Fibroblast of skin of back (primary cell): ENCODE measurements around the gene ZIM2.
A peak's percentile ranks its signal among the peaks of the same experiment; 100 is the strongest.

Experiments used
- DNase-seq: peaks from one replicate; pipeline ENCODE4 v3.0.0-alpha.2; 2013

The ZIM2 gene

DNA sequence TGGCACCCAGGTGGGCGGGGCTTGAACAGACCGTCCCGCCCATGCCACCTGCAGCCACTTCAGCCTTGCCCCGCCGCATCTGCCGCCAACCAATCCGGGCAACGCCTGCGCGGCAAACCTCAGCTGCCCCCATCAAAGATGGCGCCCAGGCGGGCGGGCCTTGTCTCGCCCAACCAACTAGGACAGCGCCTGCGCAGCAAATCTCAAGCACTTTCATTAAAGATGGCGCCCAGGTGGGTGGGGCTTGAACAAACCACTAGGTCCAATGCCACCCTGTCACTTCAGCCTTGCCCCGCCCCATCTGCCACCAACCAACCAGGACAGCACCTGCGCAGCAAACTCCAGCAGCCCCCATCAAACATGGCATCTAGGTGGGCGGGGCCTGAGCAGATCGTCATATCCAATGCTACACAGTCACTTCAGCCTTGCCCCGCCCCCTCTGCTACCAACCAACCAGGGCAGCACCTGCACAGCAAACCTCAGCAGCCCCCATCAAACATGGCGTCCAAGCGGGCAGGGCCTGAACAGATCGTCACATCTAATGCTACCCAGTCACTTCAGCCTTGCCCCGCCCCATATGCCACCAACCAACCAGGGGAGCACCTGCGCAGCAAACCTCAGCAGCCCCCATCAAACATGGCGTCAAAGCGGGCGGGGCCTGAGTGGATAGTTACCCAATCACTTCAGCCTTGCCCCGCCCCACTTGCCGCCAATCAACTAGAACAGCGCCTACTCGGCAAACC is 1.4 kb downstream of the ZIM2 start:
- peak; percentile 93 for DNase-seq

DNA sequence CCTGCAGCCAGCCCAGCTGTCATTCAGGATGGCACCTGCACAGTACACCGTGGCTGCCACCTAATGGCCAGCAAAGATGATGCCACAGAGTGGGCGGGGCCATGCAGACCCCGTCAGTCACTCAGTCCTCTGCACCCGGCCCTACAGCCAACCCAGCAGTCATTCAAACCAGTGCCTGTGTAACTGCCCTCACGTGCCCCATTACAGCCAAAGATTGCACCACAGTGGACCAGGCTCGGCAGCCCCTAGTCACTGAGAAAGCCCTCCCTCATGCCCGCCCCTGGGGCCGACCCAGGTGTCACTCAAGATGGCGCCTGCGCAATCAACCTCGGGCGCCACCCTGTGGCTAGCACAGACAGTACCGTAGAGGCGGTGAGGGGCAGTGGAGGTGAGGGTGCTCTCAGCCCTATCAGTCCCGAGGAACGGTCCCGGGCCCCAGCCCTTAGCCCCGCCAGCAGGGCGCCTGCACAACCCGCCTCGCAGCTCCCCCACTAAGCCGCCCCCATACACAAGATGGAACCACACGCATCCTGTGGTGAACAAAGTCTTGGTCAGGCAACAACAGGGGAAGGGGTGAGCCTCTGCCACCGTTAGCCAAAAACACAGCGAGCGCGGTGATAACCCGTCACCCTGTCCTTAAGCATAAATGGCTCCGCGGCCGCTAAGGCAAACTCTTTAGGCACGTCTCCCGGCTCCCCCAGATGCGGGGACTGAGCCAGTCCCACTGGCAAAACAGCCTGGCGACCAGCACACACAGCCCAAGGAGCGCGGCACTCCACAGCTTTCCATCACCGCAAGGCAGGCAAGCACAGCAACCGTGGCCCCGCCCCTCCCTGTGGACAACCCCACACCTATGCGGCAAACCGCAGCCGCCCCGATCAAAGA is 2.3 kb downstream of the ZIM2 start:
- peak; percentile 60 for DNase-seq

DNA sequence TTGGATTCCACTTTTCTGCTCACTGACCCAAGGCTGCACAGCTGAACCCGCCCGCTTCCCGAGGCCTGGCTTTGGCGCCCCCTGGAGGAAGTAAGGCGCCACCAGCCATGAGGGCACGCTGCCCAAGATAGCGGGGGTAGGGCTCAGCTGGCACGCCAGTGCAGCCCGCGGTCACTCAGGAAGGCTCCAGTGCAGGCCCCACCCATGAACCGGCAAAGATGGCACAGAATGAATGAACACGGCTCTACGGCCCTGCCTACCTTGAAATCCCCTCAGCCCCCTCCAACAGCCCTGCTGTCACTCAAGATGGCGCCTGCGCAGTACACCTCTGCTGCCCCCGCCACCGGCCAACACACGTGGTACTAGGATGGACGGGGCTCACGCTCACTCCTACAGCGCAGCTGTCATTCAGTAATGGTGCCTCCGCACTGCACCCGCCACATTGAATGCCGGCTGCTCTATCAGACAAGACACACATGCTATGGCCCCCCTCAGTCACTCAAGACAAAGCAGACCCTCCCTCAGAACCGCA is 3.0 kb downstream of the ZIM2 start:
- DNase-seq: peak; percentile 52

DNA sequence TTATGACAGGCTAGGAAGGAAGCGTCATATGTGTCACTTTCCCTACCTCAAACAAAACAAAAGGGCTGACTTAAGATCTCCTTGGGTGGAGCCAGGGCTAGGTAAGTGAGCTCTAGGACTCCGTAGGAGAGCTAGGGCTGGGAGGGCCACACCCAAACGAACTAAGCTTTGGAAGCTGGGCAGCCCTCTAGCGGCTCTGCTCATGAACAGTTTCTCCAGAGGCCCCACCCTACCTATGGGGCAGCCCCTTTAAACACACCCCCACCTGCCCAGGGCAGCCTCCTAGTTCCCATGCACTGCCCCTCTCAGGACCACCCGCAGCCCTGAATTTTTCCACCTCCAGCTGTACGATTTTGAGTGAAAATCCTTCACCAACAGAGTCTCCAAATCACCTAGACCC is 3.5 kb downstream of the ZIM2 start:
- DNase-seq: no peak

DNA sequence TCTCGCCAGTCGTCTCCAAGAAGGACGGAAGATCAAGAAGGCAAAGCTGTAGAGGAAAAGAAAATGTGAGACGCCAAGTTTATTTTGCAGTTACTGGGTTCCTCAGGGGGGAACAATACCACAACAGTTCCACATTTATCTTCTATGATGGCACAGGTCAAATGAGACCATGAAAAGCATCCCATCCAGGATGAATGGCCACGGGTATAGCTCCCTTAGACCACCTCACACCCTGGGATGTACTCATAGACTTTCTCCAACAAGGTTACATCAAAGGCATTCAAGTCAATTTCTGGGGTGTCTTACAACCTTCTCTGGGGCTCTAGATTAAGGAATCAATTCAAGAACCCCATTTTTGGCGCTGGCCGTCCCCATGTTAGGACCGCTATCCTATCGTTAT is 4.5 kb downstream of the ZIM2 start:
- no peak for DNase-seq

DNA sequence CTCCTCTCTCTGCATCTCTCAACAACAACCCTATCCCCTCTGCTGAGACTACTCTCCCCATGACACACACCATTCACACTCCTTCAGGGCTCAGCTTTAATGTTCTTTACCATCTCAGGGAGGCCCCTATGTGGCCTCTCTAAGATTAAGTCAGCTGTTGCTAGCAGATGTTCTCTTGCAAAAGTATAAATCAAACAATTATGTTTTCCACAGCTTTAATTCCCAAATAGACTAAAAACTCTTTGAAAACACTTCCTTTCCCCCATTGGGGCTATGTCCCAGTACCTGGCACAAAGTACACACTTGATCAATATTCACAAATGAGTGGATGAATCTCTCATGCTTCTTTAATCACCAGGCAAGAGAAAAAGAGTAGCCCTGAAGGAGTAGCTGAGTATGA is 5.1 kb downstream of the ZIM2 start:
- DNase-seq: no peak

DNA sequence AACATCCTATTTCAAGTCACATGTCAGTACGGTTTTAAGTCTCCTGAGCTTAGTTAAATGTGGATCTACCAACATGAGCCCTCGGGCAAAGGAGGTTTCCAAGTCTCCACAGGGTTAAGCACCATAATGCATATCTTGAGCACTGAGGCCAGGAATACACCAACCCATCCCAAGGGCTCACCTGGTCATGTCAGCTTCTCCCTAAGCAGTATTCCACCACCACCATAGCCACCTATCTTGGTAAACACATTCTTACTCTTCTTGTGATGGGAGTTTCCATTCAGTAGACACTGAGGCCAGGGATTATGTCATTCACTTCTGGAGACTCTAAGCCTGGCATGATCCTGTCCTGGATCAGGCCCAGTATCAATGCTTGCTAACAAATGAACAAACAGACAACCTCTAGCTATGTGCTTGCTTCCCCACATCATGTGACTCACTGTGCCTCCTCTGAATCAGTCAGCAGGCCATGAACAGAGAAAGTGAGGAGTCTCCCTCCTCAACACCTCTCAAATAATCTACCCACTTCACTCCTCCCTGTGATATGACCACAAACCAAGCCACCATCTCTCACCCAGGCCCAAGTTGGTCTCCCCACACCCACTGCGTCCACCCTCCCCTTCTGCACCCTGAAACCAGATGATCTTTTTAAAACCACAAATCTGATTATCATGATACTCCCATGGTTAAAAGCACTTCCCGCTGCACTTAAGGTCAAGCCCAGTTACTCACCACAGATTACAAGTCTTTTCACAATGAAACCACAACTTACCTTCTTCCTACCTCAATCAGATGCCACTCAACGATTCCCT is 5.8 kb downstream of the ZIM2 start:
- DNase-seq: no peak

DNA sequence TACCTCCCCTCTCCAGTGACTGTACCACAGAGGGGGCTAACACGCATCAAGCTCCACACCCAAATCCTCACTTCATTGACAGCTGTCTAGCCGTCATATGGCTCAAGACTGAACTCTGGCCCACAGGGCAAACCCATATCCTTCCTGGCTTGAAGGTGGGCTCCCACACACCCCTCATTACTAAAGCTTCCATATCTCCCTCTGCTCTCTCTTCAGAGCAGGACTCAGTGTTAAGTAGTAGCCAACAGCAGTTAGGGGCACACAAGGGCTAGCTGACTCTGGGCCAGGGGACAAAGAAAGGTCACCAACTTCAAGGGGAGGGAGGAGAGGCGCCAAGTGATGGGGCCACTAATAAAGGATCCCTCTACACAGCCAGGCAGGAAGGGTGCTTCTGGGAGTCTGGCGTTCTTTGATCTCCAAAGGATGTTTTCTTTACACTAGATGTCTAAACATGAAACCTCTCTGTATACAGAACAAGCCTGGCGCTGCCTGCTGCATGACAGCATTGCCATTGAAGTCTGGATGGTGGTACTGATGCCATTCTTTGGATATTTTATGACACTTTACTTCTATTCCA is 8.1 kb downstream of the ZIM2 start:
- no peak for DNase-seq

DNA sequence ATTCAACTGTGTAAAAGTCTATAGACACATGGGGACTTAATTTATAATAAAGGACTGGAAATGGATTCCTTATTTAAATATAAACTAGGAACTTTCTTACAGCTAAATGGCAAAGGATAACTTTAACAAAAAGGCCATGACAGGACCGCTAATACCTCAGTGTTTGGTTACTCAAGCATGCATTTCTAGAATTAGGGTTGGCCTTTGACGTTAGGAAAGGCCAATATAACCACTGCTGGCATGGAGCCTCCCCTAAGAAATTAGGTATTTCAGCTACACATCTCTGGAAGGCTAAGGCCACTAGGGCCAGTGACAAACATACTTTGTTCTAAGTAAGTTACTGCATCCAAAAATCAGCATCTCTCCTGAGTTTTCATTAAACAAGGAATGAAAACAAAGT is 9.3 kb downstream of the ZIM2 start:
- no peak for DNase-seq

DNA sequence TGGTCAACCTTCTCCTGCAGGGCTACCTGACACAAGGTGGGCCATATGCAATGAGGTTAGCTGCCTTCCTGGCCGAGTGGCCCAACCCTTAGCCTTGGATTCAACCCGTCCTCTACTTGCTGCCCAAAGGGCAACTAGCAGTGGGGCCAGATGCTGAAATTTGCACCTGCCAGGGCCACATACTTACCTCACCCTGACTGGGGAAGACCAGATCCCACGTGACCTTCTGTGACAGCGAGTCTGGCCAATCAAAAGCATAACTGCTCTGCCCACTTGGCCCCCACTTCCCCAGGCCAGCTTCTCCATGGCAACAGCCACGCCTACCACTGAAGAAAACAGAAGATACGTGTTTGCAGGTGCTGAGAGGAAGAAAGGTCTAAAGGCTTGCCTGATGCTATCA is 10.9 kb downstream of the ZIM2 start:
- no peak for DNase-seq

DNA sequence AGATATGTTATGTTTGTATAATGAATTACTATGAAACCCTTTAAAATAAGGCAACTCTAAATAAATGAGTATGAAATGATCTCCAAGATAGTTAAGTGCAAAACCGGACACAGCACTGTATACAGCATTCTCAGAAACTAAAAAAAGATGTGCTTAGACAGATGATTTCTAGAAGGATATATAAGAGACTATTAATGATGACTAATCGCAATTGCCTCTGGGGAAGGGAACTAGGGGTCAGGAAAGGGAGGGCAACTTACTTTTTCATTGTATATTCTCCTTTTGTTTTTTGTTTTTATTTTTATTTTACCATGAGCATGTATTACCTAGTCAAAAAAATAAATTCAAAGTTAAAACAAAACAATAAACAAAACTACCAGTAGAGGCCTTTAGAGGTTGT is 12.8 kb downstream of the ZIM2 start:
- DNase-seq: no peak

DNA sequence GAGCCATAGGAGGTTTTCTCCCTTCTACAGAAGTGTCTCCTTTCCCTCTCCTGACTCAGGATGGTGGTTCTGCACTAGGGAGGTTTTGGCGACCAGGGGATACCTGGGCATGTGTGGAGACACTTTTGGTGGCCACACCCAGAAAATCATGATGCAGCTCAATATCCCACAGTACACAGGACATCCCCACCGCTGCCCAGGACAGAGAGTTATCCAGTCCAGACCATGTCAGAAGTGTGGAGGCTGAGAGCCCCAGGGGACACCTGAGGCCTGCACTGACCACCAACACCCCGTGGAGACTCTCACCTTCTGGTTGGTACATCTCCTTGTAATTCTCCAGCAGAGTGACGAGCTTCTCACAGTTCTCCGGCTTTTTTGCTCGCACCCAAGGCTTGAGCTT is 16.6 kb downstream of the ZIM2 start:
- no peak for DNase-seq

DNA sequence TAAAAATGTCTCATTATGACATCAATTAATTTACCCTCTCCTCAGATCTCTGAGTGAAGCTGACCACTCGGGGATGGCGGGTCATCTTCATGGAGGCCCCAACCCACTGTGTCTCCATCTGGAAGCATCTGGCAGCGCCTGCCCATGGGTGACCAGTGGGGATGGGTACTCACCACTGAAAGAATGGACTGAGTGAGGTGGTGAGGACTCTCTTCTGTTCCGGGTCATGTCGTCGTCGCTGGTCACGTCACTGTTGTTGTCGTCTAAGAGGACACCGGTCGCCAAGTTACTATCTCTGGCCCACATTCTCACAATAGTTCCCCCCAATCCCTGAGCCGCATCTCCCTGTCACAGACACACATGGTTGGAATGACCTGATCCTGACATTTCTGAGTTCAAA is 17.1 kb downstream of the ZIM2 start:
- no peak for DNase-seq

DNA sequence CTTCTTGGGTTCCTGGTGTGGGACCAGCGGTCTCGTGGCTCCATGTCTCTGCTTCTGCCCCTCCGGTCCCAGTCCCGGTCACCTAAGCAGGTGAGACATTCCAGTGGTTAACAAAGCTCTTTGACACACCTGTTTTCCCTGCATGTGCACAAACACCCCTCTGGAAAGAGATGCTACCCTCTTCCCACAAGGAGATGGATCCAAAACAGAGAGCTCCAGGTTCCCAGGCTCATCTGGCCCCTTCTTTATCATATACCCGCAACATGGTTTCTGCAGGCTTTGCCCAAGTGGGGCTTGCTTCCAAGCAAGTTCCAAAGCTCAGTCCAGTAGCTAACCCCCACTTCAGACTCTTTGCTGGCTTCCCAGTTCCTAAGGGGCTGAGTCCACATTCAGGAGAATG is 17.8 kb downstream of the ZIM2 start:
- no peak for DNase-seq

DNA sequence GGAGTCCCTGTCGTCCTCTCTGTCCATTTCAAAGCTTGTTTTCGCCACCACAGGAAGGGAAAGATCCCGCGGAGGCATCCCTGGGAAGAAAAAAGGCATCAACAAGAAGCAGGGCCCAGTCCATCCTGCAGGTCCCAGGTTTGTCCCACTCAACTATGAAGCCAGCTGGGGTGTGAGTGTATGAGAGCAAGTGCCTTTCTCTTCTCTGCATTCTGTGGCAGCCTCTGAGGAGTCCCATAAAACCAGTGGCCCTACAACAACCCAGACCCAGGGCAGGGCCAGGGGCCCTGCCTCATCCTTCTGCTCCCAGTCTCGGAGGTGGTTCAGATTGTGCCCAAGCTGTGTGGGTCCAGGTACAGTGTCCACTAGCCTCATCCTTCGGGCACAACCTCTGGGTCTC is 18.9 kb downstream of the ZIM2 start:
- DNase-seq: no peak

DNA sequence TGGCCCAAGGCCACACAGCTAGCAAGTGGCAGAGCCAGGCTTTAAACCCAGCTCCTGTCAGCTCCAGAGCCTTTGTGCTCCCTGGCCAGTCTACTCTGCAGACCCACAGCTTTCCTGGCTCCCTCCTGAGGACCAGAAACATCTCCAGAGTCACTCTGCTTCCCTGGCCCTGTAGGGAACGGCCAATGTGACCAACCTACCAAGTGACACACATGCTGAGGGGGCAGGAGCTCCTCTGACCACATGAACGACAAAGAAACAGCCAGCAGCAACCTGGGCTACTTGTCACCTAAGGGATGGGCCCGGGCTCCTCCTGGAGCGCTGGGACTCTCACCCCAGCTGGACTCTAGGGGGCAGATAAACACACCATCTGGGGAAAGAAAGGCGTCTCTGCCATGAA is 19.3 kb downstream of the ZIM2 start:
- no peak for DNase-seq

DNA sequence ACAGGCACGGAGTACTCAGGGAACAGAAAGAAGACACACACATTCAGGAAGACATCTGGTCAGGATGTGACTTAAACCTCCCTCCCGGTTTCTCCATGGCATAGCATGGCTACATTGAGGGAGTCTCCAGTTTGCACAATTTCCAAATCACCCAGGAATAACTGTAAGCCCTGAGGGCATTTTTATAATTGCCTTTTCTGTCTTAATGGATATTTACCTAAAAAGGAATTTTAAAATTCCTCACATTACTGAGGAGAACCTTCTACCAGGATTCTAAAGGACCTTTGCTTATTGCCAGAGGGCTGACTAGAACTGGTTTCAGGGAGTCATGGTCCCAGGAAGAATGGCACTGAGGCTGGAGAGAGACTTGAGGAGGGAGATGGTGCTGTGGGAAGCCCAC is 21.4 kb downstream of the ZIM2 start:
- DNase-seq: no peak

DNA sequence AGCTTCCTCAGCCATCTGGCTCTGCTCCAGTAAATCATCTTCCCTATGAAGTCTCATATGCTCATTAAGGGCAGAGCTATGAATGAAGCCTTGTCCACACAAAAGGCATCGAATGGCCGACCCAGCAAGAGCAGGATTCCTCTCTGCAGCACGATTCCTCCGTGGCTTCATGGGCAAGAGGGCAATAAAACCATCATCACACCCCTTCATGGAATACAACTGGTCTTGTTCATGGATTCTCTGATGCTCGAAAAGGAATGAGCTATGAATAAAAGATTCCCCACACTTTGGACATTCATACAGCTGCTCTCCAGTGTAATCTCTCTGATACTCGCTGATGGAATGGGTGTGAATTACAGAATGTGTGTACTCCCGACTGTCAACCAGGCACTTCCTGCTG is 25.9 kb downstream of the ZIM2 start:
- DNase-seq: no peak

DNA sequence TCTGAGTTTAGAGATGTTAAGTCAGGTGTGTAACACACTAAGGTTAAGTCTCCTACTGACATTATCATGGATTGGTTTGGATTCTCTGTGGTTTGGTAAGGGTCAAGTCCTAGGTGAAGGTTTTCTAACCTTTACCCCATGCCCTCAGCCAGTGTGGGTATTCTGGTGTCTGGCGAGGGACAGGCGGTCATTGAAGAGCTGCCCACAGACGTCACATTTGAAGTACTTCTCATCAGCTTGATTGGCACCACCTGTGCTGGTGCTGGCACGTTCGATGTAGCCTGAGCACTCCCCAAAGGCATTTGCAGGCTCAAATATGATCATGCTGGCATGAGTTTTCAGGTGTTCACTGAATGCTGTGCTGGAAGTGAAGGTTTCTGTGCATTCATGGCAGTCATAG is 27.0 kb downstream of the ZIM2 start:
- no peak for DNase-seq

DNA sequence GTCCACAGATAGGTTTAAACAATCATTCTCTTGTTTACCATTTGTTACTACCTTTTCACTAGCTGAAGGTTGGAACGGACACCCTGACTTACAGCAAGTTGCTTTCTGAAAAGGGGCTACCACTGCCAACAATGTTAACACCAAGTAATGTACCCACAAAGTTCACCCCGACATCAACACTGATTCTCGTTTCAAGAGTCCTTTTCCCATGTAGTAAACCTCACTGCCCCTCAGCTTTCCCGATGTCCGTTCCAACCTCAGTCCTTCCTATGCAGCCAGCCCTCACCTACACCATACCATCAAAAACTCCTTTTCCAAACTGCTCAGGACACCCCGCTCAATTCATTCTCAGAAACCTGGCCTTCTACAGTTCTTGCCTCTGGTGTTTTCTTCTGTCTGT is 29.0 kb downstream of the ZIM2 start:
- no peak for DNase-seq

DNA sequence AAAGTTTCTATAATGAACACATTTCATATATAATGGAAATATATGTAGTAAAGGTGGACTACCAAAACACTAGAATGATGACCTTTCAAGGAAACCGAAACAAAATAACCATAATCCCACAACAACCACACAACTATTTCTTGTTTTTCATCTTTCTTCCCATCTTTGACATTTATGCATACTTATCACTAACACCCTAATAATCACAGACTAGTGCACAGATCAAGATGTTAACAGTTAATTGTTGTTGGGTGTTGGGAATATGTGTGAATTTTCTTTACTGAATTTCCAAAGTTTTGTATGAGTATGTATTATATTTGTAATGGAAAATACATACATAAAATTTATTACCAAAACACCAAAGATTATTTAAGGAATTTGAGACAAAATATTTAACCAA is 30.3 kb downstream of the ZIM2 start:
- DNase-seq: no peak

DNA sequence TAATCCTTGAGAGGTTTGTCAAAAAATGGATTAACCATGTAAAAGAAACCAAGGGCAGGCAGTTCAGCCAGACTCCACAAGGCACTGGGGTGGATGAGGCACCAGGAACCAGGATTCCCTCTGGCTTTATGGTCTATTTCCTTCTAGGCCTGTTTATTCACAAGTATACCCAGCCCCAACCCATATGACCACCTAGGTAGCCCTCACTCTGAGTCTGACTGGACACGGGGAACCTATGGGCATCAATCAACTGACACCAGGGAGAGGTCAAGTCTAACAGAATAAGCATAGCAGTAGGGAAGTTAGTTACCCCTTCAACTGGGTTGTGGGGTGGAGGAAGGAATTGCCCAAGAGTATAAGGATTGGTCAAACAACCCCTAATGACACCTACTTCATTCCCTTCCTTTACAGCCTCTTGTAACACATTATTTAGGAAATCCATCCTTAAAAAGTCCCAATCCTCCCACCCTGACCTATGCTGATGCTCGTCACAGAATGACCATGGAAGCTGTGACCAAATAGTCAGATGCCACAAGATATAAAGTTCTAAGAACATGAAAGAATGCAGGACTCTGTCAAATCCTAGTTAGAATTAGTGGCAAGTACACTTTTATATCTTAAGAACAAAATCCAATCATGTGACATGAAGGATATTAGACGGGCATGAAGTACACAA is 31.7 kb downstream of the ZIM2 start:
- no peak for DNase-seq
